H9 (cell line): ENCODE data around the gene EVL. TPM values are rescaled to one million over a fixed set of nuclear protein-coding genes. Genes with fewer than 3 reads are reported as not detected.

Experiments used
- DNase-seq: peaks from one replicate; pipeline ENCODE4 v3.0.0-alpha.2; 2017
- H2AFZ ChIP-seq: one replicate; pipeline ENCODE4 v1.6.1; 2013; ENCODE audit warnings: mild to moderate bottlenecking, low read length, control low read depth, moderate library complexity
- H2AK5ac ChIP-seq: 2 replicates; pipeline ENCODE4 v1.6.1; 2013; ENCODE audit warnings: low read length, control low read depth, mixed read lengths; ENCODE audit not compliant: insufficient read length
- H2BK120ac ChIP-seq: one replicate; pipeline ENCODE4 v1.6.1; 2013; ENCODE audit warnings: low read depth, mild to moderate bottlenecking, low read length, control low read depth, inconsistent platforms; ENCODE audit not compliant: poor library complexity, severe bottlenecking
- H2BK12ac ChIP-seq: 2 replicates; pipeline ENCODE4 v1.6.1; 2013; ENCODE audit warnings: low read length, control low read depth, mixed read lengths, low read depth; ENCODE audit not compliant: insufficient read length
- H2BK15ac ChIP-seq: 2 replicates; pipeline ENCODE4 v1.6.1; 2013; ENCODE audit warnings: low read depth, low read length, control low read depth
- H2BK20ac ChIP-seq: one replicate; pipeline ENCODE4 v1.6.1; 2013; ENCODE audit warnings: low read depth, mild to moderate bottlenecking, low read length, control low read depth, inconsistent platforms; ENCODE audit not compliant: poor library complexity, severe bottlenecking
- H2BK5ac ChIP-seq: 2 replicates; pipeline ENCODE4 v1.6.1; 2013; ENCODE audit warnings: low read length, control low read depth, mixed read lengths; ENCODE audit not compliant: insufficient read length
- H3K14ac ChIP-seq: 2 replicates; pipeline ENCODE4 v1.6.1; 2013; ENCODE audit warnings: low read length, control low read depth; ENCODE audit not compliant: insufficient read depth
- H3K18ac ChIP-seq: 2 replicates; pipeline ENCODE4 v1.6.1; 2013; ENCODE audit warnings: low read depth, mild to moderate bottlenecking, mixed read lengths, low read length, control low read depth; ENCODE audit not compliant: insufficient read length
- H3K23ac ChIP-seq: 2 replicates; pipeline ENCODE4 v1.6.1; 2013; ENCODE audit warnings: low read length, control low read depth, mixed read lengths, low read depth; ENCODE audit not compliant: insufficient read length
- H3K23me2 ChIP-seq: 2 replicates; pipeline ENCODE4 v1.6.1; 2013; ENCODE audit warnings: low read depth, mild to moderate bottlenecking, mixed read lengths, low read length, control low read depth; ENCODE audit not compliant: insufficient read length, poor library complexity, severe bottlenecking
- H3K27ac ChIP-seq: 2 replicates; pipeline ENCODE4 v1.5.1; 2013; ENCODE audit warnings: low read length, control low read depth, mixed read lengths, low read depth; ENCODE audit not compliant: insufficient read length
- H3K27me3 ChIP-seq: 2 replicates; pipeline ENCODE4 v1.6.1; 2013; ENCODE audit warnings: low read length, control low read depth, inconsistent platforms; ENCODE audit not compliant: insufficient read depth
- H3K4ac ChIP-seq: 2 replicates; pipeline ENCODE4 v1.6.1; 2013; ENCODE audit warnings: low read depth, mild to moderate bottlenecking, control low read depth, inconsistent platforms, low read length, moderate library complexity
- H3K4me1 ChIP-seq: 2 replicates; pipeline ENCODE4 v1.6.1; 2013; ENCODE audit warnings: low read length, control low read depth, inconsistent platforms; ENCODE audit not compliant: insufficient read depth
- H3K4me2 ChIP-seq: 2 replicates; pipeline ENCODE4 v1.6.1; 2013; ENCODE audit warnings: low read length, control low read depth, mixed read lengths; ENCODE audit not compliant: insufficient read length, insufficient read depth
- H3K56ac ChIP-seq: 2 replicates; pipeline ENCODE4 v1.6.1; 2013; ENCODE audit warnings: low read depth, mild to moderate bottlenecking, mixed read lengths, low read length, control low read depth; ENCODE audit not compliant: insufficient read length
- H3K79me1 ChIP-seq: 2 replicates; pipeline ENCODE4 v1.6.1; 2013; ENCODE audit warnings: low read depth, mild to moderate bottlenecking, moderate library complexity, low read length, control low read depth, inconsistent platforms; ENCODE audit not compliant: insufficient read depth, poor library complexity, severe bottlenecking
- H3K79me2 ChIP-seq: 2 replicates; pipeline ENCODE4 v1.6.1; 2013; ENCODE audit warnings: low read length, control low read depth, inconsistent platforms; ENCODE audit not compliant: insufficient read depth
- H3K9ac ChIP-seq: 2 replicates; pipeline ENCODE4 v1.6.1; 2013; ENCODE audit warnings: low read length, control low read depth, mixed read lengths; ENCODE audit not compliant: insufficient read length; ENCODE audit errors: extremely low read depth
- H3K9me3 ChIP-seq: one replicate; pipeline ENCODE4 v1.6.1; 2013; ENCODE audit warnings: low read depth, low read length, inconsistent platforms; ENCODE audit not compliant: control insufficient read depth
- H3T11ph ChIP-seq: one replicate; pipeline ENCODE4 v1.6.1; 2013; ENCODE audit warnings: mild to moderate bottlenecking, low read length, control low read depth, inconsistent platforms
- H4K20me1 ChIP-seq: one replicate; pipeline ENCODE4 v1.6.1; 2013; ENCODE audit not compliant: control insufficient read depth, insufficient read length, insufficient read depth
- H4K5ac ChIP-seq: 2 replicates; pipeline ENCODE4 v1.6.1; 2013; ENCODE audit warnings: low read depth, mild to moderate bottlenecking, mixed read lengths, low read length, control low read depth; ENCODE audit not compliant: insufficient read length
- H4K8ac ChIP-seq: replicated peaks from 2 replicates; pipeline ENCODE4 v1.6.1; 2013; ENCODE audit warnings: low read length, control low read depth, mixed read lengths, low read depth; ENCODE audit not compliant: insufficient read length
- H4K91ac ChIP-seq: 2 replicates; pipeline ENCODE4 v1.6.1; 2013; ENCODE audit warnings: low read depth, mild to moderate bottlenecking, moderate library complexity, mixed read lengths, low read length, control low read depth; ENCODE audit not compliant: insufficient read length
- H3K27ac Mint-ChIP-seq, 3 experiments: 2 replicates in 2 of 3; 3 replicates in 1 of 3; pipeline ENCODE4 v1.8.0; 2020 to 2021; ENCODE audit warnings: mixed read lengths in 3 of 3, mild to moderate bottlenecking in 1 of 3, moderate library complexity in 1 of 3
- H3K27me3 Mint-ChIP-seq: 2 replicates; pipeline ENCODE4 v1.8.0; 2021; ENCODE audit warnings: low read depth, mild to moderate bottlenecking, moderate library complexity, mixed read lengths
- H3K36me3 Mint-ChIP-seq, 3 experiments: 2 replicates in 2 of 3; 3 replicates in 1 of 3; pipeline ENCODE4 v1.8.0; 2020 to 2021; ENCODE audit warnings: low read depth in 3 of 3, mixed read lengths in 3 of 3; ENCODE audit not compliant: insufficient read depth in 1 of 3
- H3K4me1 Mint-ChIP-seq, 2 experiments: 2 replicates each; pipeline ENCODE4 v1.8.0; 2020; ENCODE audit warnings: mixed read lengths in 2 of 2
- H3K4me3 Mint-ChIP-seq, 2 experiments: 2 replicates in 1 of 2; 3 replicates in 1 of 2; pipeline ENCODE4 v1.8.0; 2020 to 2021; ENCODE audit warnings: mild to moderate bottlenecking in 2 of 2, mixed read lengths in 2 of 2, moderate library complexity in 1 of 2
- H3K9me3 Mint-ChIP-seq, 2 experiments: 2 replicates in 1 of 2; 3 replicates in 1 of 2; pipeline ENCODE4 v1.8.0; 2020; ENCODE audit warnings: mild to moderate bottlenecking in 2 of 2, mixed read lengths in 2 of 2, moderate library complexity in 1 of 2
- WGBS: extraction: QIAGEN DNeasy Blood & Tissue Kit; methylation state at CpG from one replicate; pipeline ENCODE4 v1.1.7; 2013; ENCODE audit warnings: missing lambda C conversion rate, low lambda C conversion rate, mixed read lengths; ENCODE audit not compliant: insufficient read length; ENCODE audit errors: extremely low coverage; 5-methylcytosine and 5-hydroxymethylcytosine counted together
- total RNA-seq: library from RNA; stranded (reverse); gene quantifications from 2 replicates; pipeline ENCODE4 v1.2.1, GENCODE V29; 2021
- TF ChIP-seq, protein P1 (sequence below): fragments of 200-600 bp; sonication (generic); conservative IDR thresholded peaks from 3 replicates; pipeline ENCODE4 v1.8.0; 2021; ENCODE audit warnings: antibody characterized with exemption, mild to moderate bottlenecking

EVL gene
- total RNA-seq, 1 experiment from 2014 or later, result 53.2 TPM

DNA sequence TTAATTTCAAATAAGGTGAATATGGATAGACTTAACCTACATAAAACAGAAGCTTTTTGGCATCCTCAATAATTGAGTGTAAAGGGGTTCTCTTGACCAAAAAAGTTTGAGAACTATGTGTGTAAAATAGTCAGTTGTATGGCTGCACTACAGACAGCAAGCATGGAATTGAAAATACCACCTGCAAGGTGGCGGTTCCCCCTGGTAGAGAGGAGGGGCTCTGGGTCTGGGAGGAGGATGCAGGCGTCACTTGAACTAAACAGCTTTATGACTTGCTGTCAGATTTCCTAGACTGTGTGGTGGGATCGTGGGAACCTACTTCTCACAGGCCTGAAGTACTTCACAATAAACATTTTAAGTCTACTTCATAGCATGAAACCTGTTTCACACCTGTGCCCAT lies 6.3 kb downstream of the EVL start:
- no peak overlapping the region for H2BK20ac ChIP-seq
- H3K79me1 ChIP-seq, result no peaks in the 10 kb centered on the region
- H3K79me2 ChIP-seq, result no peaks in the 10 kb centered on the region
- H3K9ac ChIP-seq, result no peak overlapping the region
- TF ChIP-seq, protein P1, sequence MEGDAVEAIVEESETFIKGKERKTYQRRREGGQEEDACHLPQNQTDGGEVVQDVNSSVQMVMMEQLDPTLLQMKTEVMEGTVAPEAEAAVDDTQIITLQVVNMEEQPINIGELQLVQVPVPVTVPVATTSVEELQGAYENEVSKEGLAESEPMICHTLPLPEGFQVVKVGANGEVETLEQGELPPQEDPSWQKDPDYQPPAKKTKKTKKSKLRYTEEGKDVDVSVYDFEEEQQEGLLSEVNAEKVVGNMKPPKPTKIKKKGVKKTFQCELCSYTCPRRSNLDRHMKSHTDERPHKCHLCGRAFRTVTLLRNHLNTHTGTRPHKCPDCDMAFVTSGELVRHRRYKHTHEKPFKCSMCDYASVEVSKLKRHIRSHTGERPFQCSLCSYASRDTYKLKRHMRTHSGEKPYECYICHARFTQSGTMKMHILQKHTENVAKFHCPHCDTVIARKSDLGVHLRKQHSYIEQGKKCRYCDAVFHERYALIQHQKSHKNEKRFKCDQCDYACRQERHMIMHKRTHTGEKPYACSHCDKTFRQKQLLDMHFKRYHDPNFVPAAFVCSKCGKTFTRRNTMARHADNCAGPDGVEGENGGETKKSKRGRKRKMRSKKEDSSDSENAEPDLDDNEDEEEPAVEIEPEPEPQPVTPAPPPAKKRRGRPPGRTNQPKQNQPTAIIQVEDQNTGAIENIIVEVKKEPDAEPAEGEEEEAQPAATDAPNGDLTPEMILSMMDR, result no peak
- no peaks in the 10 kb centered on the region for H3K23me2 ChIP-seq
- H3K27me3 ChIP-seq, result no peaks in the 10 kb centered on the region
- H3K4me2 ChIP-seq, result no peak overlapping the region
- no peak overlapping the region for H4K5ac ChIP-seq
- no peak for DNase-seq
- H3K36me3 Mint-ChIP-seq, result no peaks in the 10 kb centered on the region
- H3K27ac Mint-ChIP-seq, result no peak overlapping the region
- H3K4me3 Mint-ChIP-seq, result no peak overlapping the region
- H4K91ac ChIP-seq, result no peak overlapping the region
- no peak overlapping the region for H2AK5ac ChIP-seq
- H4K20me1 ChIP-seq, result no peaks in the 10 kb centered on the region
- no peak overlapping the region for H2BK15ac ChIP-seq
- no peak overlapping the region for H3K4ac ChIP-seq
- H4K8ac ChIP-seq, result no peak overlapping the region
- no peak overlapping the region for H2BK5ac ChIP-seq
- H3K14ac ChIP-seq, result no peak overlapping the region
- no peaks in the 10 kb centered on the region for H3K9me3 Mint-ChIP-seq
- H3K23ac ChIP-seq, result no peak overlapping the region
- no peak overlapping the region for H3K27ac ChIP-seq
- H2AFZ ChIP-seq, result no peak overlapping the region
- H3T11ph ChIP-seq, result no peak overlapping the region
- no peaks in the 10 kb centered on the region for H3K4me1 ChIP-seq
- H2BK12ac ChIP-seq, result no peak overlapping the region
- no peak overlapping the region for H3K56ac ChIP-seq
- no peaks in the 10 kb centered on the region for H3K9me3 ChIP-seq
- H2BK120ac ChIP-seq, result no peak overlapping the region
- no peak overlapping the region for H3K18ac ChIP-seq
- H3K4me1 Mint-ChIP-seq, result peaks cover 22 to 26% of the 10 kb centered on the region in 2 experiments
- WGBS, result no CpG with 5 or more reads among the region's 3 CpGs
- H3K27me3 Mint-ChIP-seq, result no peaks in the 10 kb centered on the region
